A172 (cell line): Measurements from ENCODE around the gene RRP12. TPM values are rescaled to one million over a fixed set of nuclear protein-coding genes. Genes with fewer than 3 reads are reported as not detected.

Source experiments
- DNase-seq: peaks from one replicate; pipeline ENCODE4 v3.0.0-alpha.2; 2015; ENCODE audit warnings: low spot score
- total RNA-seq: library from RNA; depleted of rRNA; stranded (reverse); fragments of >200 nt; shearing (Covaris generic); gene quantifications from 2 replicates; pipeline ENCODE4 v1.2.3, GENCODE V29; 2014

RRP12 gene
- total RNA-seq, 1 experiment from 2014 or later = 47.9 TPM

GRCh38 chr10:97336006-97336405 is 65.1 kb downstream of the RRP12 start:
- DNase-seq = no peak

- DNase-seq = no peak
Measured at GRCh38 chr10:97335188-97335619, 65.9 kb downstream of the RRP12 start.

- peak; percentile 80 for DNase-seq
Measured at GRCh38 chr10:97334370-97335175, 66.6 kb downstream of the RRP12 start, which contains the start of gene FRAT2. Gene FRAT2, minus strand, starts transcription at chr10:97334729. Its CDS starts 157 bp downstream, at chr10:97334572.

GRCh38 chr10:97333601-97334369 is 67.4 kb downstream of the RRP12 start:
- no peak for DNase-seq

GRCh38 chr10:97333351-97333600 is 67.9 kb downstream of the RRP12 start:
- DNase-seq = no peak

GRCh38 chr10:97332591-97333350 is 68.4 kb downstream of the RRP12 start:
- no peak for DNase-seq

- DNase-seq = no peak
Measured at GRCh38 chr10:97331153-97331703, 69.9 kb downstream of the RRP12 start.

GRCh38 chr10:97329766-97330165 is 71.4 kb downstream of the RRP12 start:
- no peak for DNase-seq

- no peak for DNase-seq
Measured at GRCh38 chr10:97328646-97329453, 72.3 kb downstream of the RRP12 start.

- DNase-seq = no peak
Measured at GRCh38 chr10:97327348-97328294, 73.5 kb downstream of the RRP12 start.

- DNase-seq = no peak
Measured at GRCh38 chr10:97325754-97326153, 75.4 kb downstream of the RRP12 start.

- no peak for DNase-seq
Measured at GRCh38 chr10:97323501-97323900, 77.6 kb downstream of the RRP12 start.

- no peak for DNase-seq
Measured at GRCh38 chr10:97321804-97322190, 79.3 kb downstream of the RRP12 start.

- no peak for DNase-seq
Measured at GRCh38 chr10:97321032-97321803, 79.9 kb downstream of the RRP12 start.

GRCh38 chr10:97320480-97321031 is 80.6 kb downstream of the RRP12 start:
- no peak for DNase-seq

GRCh38 chr10:97319671-97320479 is 81.3 kb downstream of the RRP12 start:
- DNase-seq = no peak

- DNase-seq = peak; percentile 77
Measured at GRCh38 chr10:97318772-97319651, 82.1 kb downstream of the RRP12 start, which contains the start of gene FRAT1. Gene FRAT1, plus strand, starts transcription at chr10:97319271. Its CDS starts 183 bp downstream, at chr10:97319454.
